IPS DF 4.7 (cell line): ENCODE results near the gene MAPK9.

Experiments used
- DNase-seq: peaks from one replicate; pipeline ENCODE4 v3.0.0-alpha.2; 2013; ENCODE audit warnings: low spot score; ENCODE audit errors: extremely low read depth

MAPK9 gene

DNA sequence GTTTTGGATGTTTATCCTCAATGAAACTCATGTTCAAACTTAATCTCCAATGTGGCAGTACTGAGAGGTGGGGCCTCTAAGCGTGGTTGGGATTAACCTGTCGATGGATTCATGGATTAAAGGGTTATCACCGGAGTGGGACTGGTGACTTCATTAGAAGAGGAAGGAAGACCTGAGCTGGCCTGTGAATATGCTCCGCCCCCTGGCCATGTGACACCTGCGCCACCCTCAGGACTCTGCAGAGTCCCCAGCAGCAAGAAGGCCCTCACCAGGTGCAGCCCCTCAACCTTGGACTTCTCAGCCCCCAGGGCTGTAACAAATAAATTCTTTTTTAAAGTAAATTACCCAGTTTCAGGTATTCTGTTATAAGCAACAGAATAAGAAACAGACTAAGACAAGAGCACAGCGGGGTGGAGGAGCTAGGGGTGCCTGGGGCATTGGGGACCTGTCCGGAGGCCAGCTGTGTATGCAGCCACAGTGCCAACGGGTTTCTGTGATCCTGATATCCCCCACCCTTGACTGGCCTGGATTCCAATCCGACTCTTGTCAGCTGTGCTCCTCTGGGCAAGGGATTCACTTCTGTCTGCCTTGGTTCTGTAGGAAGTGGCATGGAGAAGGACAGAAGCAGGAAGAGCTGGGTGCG is 3.2 kb upstream of the MAPK9 start:
- DNase-seq, result no peak

DNA sequence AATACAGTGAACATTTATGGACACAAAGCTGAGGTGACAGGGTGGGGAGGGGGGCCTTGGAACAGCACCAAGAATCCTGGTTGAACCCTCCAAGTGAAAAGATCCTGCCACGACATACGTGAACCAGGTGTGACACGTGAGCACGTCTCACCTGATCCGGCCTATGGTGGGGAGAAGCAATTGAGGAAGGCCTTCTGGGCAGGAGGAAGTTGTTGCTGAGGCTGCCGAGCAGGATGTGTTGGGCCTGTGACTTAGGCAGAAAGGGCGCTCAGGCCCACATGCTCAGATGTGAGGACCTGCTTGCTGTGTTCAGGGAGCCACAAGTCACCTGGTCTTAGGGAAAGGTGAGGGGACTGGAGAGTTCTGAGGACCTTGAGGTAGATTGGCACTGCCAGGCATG is 2.5 kb upstream of the MAPK9 start:
- no peak for DNase-seq

GRCh38 chr5:180291234-180291940 is 496 bp downstream of the MAPK9 start:
- no peak for DNase-seq

- DNase-seq, result no peak
These were observed 1.2 kb downstream of the MAPK9 start for GRCh38 chr5:180290568-180291233.

GRCh38 chr5:180289966-180290365 is 1.9 kb downstream of the MAPK9 start:
- DNase-seq, result no peak

- no peak for DNase-seq
These were observed 2.5 kb downstream of the MAPK9 start for GRCh38 chr5:180289433-180289832.

DNA sequence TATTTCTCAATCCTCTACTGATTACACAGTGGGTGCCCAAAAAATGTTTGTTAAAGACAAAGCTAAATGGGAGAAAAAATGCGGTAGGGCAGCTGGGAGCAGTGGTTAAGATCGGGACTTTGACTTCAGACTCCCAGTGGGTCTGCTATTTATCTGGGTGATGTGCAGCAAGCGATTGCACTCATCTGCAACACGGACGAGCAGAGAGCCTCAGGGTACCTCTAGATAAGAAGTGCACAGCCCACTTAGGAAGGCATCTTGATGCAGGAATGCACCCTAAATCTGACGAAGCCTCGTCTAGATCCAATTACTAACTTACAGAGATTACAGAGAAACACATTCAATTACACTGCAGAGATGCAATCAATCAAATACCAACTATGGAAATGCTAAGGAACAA is 4.0 kb downstream of the MAPK9 start:
- DNase-seq, result no peak

- DNase-seq, result no peak
These were observed 4.5 kb downstream of the MAPK9 start for GRCh38 chr5:180287404-180287803.

GRCh38 chr5:180284149-180284548 is 7.7 kb downstream of the MAPK9 start:
- DNase-seq, result no peak

GRCh38 chr5:180283026-180283615 is 8.8 kb downstream of the MAPK9 start:
- no peak for DNase-seq

DNA sequence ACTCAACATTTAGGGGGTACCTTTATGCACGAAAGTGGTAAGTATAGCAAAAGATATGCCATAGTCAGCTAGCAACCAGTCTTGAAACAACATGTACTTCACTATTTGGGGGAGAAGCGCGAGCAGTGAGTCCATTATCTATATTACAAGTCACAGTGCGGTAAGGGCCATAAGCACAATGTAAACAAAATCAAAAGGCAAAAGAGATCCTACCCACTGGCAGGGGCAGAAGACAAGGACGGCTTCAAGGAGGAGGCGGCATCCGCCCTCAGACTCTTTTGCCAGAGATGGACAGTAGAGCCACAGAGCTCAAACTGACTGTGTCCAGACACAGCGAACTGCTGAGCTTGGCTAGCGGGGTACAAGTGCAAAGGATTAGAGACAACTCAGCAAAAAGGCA is 9.6 kb downstream of the MAPK9 start:
- DNase-seq, result no peak

- DNase-seq, result no peak
These were observed 10.2 kb downstream of the MAPK9 start for GRCh38 chr5:180281706-180282105.

- DNase-seq, result no peak
These were observed 17.2 kb downstream of the MAPK9 start for GRCh38 chr5:180274695-180275094.

GRCh38 chr5:180271221-180271620 is 20.7 kb downstream of the MAPK9 start:
- DNase-seq, result no peak

DNA sequence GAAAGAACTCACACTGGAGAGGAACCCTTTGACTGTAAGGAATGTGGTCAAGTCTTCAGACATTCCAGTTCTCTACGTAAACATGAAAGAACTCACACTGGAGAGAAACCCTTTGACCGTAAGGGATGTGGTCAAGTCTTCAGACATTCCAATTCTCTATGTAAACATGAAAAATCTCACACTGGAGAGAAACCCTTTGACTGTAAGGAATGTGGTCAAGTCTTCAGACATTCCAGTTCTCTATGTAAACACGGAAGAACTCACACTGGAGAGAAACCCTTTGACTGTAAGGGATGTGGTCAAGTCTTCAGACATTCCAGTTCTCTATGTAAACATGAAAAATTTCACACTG is 32.6 kb downstream of the MAPK9 start:
- no peak for DNase-seq

DNA sequence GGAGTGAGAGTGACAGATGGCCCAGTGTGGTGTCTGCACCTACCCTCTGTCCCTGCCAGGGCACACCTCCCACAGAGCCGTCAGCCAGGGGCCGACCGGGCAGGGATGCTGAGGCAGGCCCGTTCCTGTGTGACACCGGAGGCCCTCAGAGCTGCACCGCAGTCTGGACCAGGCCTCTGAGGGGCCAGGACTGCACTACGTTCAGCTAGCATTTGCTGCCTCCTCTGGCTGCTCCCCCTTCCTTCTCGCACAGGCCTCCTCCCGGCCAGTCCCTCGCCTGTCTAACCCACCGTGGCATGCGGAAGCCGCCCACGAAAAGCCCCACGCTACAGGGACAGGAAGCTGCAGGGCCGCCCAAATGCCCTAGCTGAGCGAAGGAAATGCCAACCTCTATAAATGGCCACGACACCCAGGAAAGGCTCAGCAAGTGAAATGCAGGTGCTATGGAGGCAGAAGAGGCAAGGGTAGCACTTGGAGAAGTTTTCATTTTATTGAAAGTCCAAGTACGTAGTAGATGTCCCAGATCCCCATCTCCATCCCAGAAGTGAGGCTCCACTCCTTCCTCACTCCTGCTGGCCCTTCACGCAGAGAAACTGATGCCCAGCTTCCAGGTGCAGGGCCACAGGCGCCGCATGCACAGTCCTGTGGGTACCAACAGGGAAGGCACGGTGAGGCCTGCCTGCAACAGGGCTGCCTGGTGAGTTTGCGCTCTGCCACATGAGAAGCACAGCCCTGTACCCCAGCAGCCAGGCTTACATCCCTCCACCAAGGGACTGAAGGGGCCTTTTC is 38.7 kb downstream of the MAPK9 start:
- no peak for DNase-seq

DNA sequence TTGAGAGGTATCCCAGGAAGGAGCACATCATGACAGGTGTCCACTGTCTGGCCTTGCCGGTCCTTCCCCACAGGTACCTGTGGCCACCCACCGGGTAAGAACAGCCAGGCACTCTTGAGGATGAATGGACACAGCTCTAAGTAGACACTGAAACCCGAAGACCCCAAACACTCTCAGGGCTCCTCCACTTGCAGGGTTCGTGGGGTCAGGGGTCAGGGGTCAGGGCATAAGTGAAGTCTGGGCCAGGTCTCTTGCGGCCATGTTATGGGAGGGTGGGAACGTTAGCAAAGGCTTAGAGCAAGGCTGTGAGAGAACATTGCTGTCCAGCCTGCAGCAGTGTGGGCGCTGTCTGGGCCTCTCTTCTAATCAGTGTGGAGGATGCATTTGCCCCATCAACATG is 40.0 kb downstream of the MAPK9 start:
- no peak for DNase-seq

DNA sequence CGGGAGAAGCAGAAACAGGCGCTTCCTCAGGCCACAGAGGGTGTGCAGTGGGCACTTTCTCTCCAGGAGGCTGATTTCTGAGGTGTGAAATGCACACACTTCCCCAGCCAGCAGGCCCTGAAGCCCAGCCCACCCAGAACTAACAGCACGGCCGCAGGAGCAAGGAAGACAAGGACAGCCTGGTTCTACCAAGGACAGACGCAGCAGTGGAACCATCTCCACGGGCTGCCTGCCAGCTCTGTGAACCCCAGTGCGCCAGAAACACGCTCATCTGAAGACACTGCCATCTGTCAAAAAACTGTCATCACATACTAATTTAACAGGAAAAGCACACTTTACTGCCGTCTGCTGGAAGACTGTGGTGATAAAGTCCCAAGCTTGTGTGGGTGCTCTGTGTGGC is 40.7 kb downstream of the MAPK9 start:
- DNase-seq, result no peak

DNA sequence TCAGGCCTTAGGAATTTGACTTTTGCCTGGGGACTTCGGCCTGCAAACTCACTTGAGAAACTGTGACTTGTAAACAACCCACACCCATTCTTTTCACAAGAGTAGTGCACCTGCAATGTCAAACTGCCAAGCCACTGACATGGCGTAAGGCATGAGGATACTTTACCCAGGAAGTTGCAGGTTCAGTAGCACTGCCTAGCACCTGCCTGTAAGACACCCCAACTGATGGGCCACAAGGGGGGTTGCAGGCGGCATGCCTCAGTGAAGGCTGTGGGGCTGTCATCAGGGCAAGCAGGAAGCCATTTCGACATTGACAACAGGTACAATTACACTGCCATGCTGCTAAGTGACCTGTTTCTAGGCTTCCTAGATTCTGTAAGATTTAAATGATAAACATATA is 41.6 kb downstream of the MAPK9 start:
- no peak for DNase-seq

- DNase-seq, result no peak
These were observed 50.3 kb downstream of the MAPK9 start for GRCh38 chr5:180241600-180241999.

DNA sequence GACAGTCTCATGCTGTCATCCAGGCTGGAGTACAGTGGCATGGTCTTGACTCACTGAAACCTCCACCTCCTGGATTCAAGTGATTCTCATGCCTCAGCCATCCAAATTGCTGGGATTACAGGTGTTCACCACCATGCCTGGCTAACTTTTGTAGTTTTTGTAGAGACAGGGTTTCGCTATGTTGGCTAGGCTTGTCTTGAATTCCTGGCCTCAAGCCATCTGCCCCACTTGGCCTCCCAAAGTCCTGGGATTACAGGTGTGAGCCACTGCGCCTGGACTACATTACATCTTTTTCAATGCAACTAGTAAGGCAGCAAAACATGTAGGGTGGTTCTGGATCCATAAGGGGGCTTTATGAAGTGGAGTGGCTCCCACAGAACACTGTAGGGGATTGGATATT is 53.3 kb downstream of the MAPK9 start:
- no peak for DNase-seq

DNA sequence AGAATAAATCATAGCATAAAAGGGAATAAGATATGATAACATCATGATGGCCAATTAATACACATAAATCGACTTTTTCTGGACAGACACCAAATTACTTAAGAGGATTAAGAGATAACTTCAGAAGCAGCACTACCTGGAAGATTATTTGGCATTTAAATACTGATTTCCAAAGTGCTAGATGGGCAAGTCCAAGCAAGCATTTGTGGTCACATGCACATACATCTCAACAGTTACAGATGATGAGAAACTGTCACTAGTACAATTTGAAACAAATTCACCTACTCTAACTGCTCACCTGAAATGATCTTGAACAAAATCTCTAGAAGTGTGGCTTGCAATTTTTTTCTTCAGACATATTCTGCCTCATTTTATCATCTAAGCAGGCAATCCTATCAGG is 56.0 kb downstream of the MAPK9 start:
- no peak for DNase-seq
